A549 (cell line): ENCODE results near the gene LSM10. TPM values are rescaled to one million over a fixed set of nuclear protein-coding genes. Genes with fewer than 3 reads are reported as not detected.
A peak's percentile ranks its signal among the peaks of the same experiment; 100 is the strongest.

ENCODE experiments used
- ATAC-seq, 2 experiments: fragments of 200-7000 bp in 1 of 2; fragments of >200 bp in 1 of 2; cut with Nextera tagmentation in 1 of 2; cut with Tn5 transposase in 1 of 2; 3 replicates each; pipeline versions ENCODE4 v1.8.0 to v1.9.1; 2018 to 2020; ENCODE audit warnings: mild to moderate bottlenecking in 1 of 2, moderate library complexity in 1 of 2
- CTCF ChIA-PET: fragments of 300-600 bp; sonication (Branson Sonifier 250); formaldehyde crosslinking; extraction: SDS; loops from one replicate; lab custom pipeline; 2021; ENCODE audit warnings: antibody characterized with exemption, inconsistent platforms; lab: Yijun Ruan, JAX
- POLR2A ChIA-PET: fragments of 350-600 bp; formaldehyde crosslinking; extraction: SDS; loops from one replicate; lab custom pipeline; 2021; ENCODE audit warnings: antibody characterized with exemption, inconsistent platforms; lab: Yijun Ruan, JAX
- DNase-seq, 2 experiments: peaks; one replicate each; pipeline versions ENCODE4 v3.0.0 to v3.0.0-alpha.2; 2011 to 2016; ENCODE audit warnings: low read depth in 1 of 2, low spot score in 1 of 2
- FAIRE-seq: peaks from 2 replicates; lab custom pipeline; 2011; peaks lifted over from hg19 to GRCh38; lab: Jason Lieb, UNC
- H3K27ac ChIP-seq, 2 experiments: fragments of >200 bp; sonication (Bioruptor Twin); formaldehyde crosslinking; 3 replicates each; pipeline ENCODE4 v1.5.1; 2016 to 2017
- H3K4me1 ChIP-seq: fragments of >200 bp; sonication (Bioruptor Twin); formaldehyde crosslinking; 3 replicates; pipeline ENCODE4 v1.6.1; 2016
- H3K4me2 ChIP-seq: fragments of >200 bp; sonication (Bioruptor Twin); formaldehyde crosslinking; 3 replicates; pipeline ENCODE4 v1.6.1; 2016
- H3K4me3 ChIP-seq: fragments of >200 bp; sonication (Bioruptor Twin); formaldehyde crosslinking; 3 replicates; pipeline ENCODE4 v1.5.1; 2016
- H3K9me3 ChIP-seq: fragments of >200 bp; sonication (Bioruptor Twin); formaldehyde crosslinking; 3 replicates; pipeline ENCODE4 v1.6.1; 2016
- ATOH8 ChIP-seq: fragments of 250-450 bp; sonication (Bioruptor Pico); IDR thresholded peaks from 2 replicates; pipeline ENCODE4 v1.5.0; 2020; ENCODE audit warnings: low read depth, mild to moderate bottlenecking, moderate library complexity
- BCL3 ChIP-seq: fragments of >200 bp; sonication (Bioruptor Twin); formaldehyde crosslinking; IDR thresholded peaks from 3 replicates; pipeline ENCODE4 v1.6.1; 2016
- BHLHE40 ChIP-seq: IDR thresholded peaks from 2 replicates; pipeline ENCODE4 v1.6.1; 2012; ENCODE audit warnings: low read depth, low read length, inconsistent platforms
- CHD4 ChIP-seq: fragments of 200-600 bp; sonication (generic); IDR thresholded peaks from 2 replicates; pipeline ENCODE4 v1.6.1; 2016; ENCODE audit warnings: antibody characterized with exemption, mild to moderate bottlenecking, borderline replicate concordance
- EHMT2 ChIP-seq: fragments of 200-600 bp; sonication (generic); IDR thresholded peaks from 2 replicates; pipeline ENCODE4 v1.6.1; 2016; ENCODE audit warnings: antibody characterized with exemption, low read depth, mild to moderate bottlenecking, moderate library complexity
- EP300 ChIP-seq, 2 experiments: fragments of >200 bp; sonication (Bioruptor Twin); formaldehyde crosslinking; IDR thresholded peaks; 2 replicates in 1 of 2; 3 replicates in 1 of 2; pipeline ENCODE4 v1.6.1; 2016 to 2017
- HES2 ChIP-seq: fragments of >200 bp; sonication (Bioruptor Twin); formaldehyde crosslinking; IDR thresholded peaks from 2 replicates; pipeline ENCODE4 v1.6.1; 2016
- HEYL ChIP-seq: fragments of 250-450 bp; sonication (Bioruptor Pico); IDR thresholded peaks from 2 replicates; pipeline ENCODE4 v1.8.0; 2021; ENCODE audit warnings: mild to moderate bottlenecking, moderate library complexity
- MAZ ChIP-seq: fragments of 150-350 bp; IDR thresholded peaks from 2 replicates; pipeline ENCODE4 v1.6.1; 2014; ENCODE audit warnings: antibody characterized with exemption, low read depth, low read length, borderline replicate concordance
- MYC ChIP-seq: IDR thresholded peaks from 2 replicates; pipeline ENCODE4 v1.6.1; 2012; ENCODE audit warnings: mild to moderate bottlenecking, inconsistent platforms, low read length, improper control_type of control experiment, borderline replicate concordance
- NFE2L2 ChIP-seq: fragments of 150-350 bp; conservative IDR thresholded peaks from 2 replicates; pipeline ENCODE4 v1.6.1; 2014; ENCODE audit warnings: low read length
- NPAS2 ChIP-seq: fragments of 250-450 bp; sonication (Bioruptor Pico); IDR thresholded peaks from 2 replicates; pipeline ENCODE4 v1.8.0; 2022; ENCODE audit warnings: mild to moderate bottlenecking, moderate library complexity, borderline replicate concordance
- NR3C1 ChIP-seq: fragments of >200 bp; sonication (Bioruptor Twin); formaldehyde crosslinking; IDR thresholded peaks from 3 replicates; pipeline ENCODE4 v1.6.1; 2017
- PBX3 ChIP-seq: IDR thresholded peaks from 2 replicates; pipeline ENCODE4 v1.6.1; 2012
- PHF8 ChIP-seq: fragments of 200-600 bp; sonication (generic); IDR thresholded peaks from 2 replicates; pipeline ENCODE4 v1.6.1; 2016; ENCODE audit warnings: low read depth, mild to moderate bottlenecking, antibody characterized with exemption, moderate library complexity, borderline replicate concordance
- POLR2A ChIP-seq: IDR thresholded peaks from 2 replicates; pipeline ENCODE4 v1.6.1; 2012; ENCODE audit warnings: mild to moderate bottlenecking, low read length
- RARB ChIP-seq: fragments of 250-450 bp; sonication (Bioruptor Pico); IDR thresholded peaks from 2 replicates; pipeline ENCODE4 v1.8.0; 2021; ENCODE audit warnings: mild to moderate bottlenecking, moderate library complexity
- SREBF2 ChIP-seq: fragments of 450-650 bp; IDR thresholded peaks from 2 replicates; pipeline ENCODE4 v1.6.1; 2014; ENCODE audit warnings: mild to moderate bottlenecking, moderate library complexity
- WGBS: methylation state at CpG from one replicate; pipeline ENCODE4 v1.1.6; 2017; ENCODE audit errors: missing lambda C conversion rate; 5-methylcytosine and 5-hydroxymethylcytosine counted together
- polyA plus RNA-seq, 4 experiments: library from polyadenylated mRNA; depleted of rRNA in 3 of 4; stranded (reverse); fragments of >200 nt; fragmentation: RNase III in 1 of 4; extraction: RNeasy Plus Mini Kit Qiagen cat#74134 plus additional on column Dnase treatment in 1 of 4; gene quantifications; 2 replicates in 3 of 4; 3 replicates in 1 of 4; pipeline ENCODE4 v1.2.3, GENCODE V29; 2011 to 2017

The LSM10 gene
- polyA plus RNA-seq, 2 of the 4 experiments (the other 2 are of a cell fraction): 40.7 to 44.3 TPM

GRCh38 chr1:36401602-36402503 lies 4.1 kb upstream of the LSM10 start (continued):
- TF ChIP-seq PHF8 (no peak), SREBF2 (no peak)

- FAIRE-seq: no peak
- POLR2A ChIA-PET: interaction anchor here (0.5 to 1.6 kb wide), 2 partner anchors 14 to 579 kb away, joined by 3 to 6 read pairs; no protein-coding TSS in a partner anchor
- Histone ChIP-seq H3K4me2 (no peak overlapping the region), H3K4me3 (no peak overlapping the region), H3K27ac (peak overlapping the region in 1 of 2 experiments; percentile 16; a peak in 1 of 6 replicates), H3K9me3 (no peaks in the 10 kb centered on the region), H3K4me1 (peaks cover 9% of the 10 kb centered on the region; the same call in 1 of the 3 replicates)
- 84% methylated on average over 10 of the region's 22 CpGs for WGBS
- TF ChIP-seq RARB (CRISPR knock-in tag) (no peak), HEYL (CRISPR knock-in tag) (no peak), POLR2A (no peak), BHLHE40 (no peak)
- ATAC-seq: peak in 1 of 2 experiments; percentile 24; a peak in 3 of 6 replicates
- CTCF ChIA-PET: interaction anchor here (0.6 to 1.6 kb wide), 3 partner anchors 19 to 91 kb away, joined by 3 to 4 read pairs (median 3); no protein-coding TSS in a partner anchor
- peak in 1 of 2 experiments; percentile 50 for DNase-seq
Observed at GRCh38 chr1:36400825-36401601, 3.3 kb upstream of the LSM10 start.

- Histone ChIP-seq H3K27ac (peak overlapping the region in 1 of 2 experiments; percentile 16; a peak in 1 of 6 replicates), H3K4me1 (peaks cover 9% of the 10 kb centered on the region; the same call in 1 of the 3 replicates), H3K4me2 (no peak overlapping the region), H3K4me3 (no peak overlapping the region), H3K9me3 (no peaks in the 10 kb centered on the region)
- POLR2A ChIA-PET: interaction anchor here (0.5 to 1.6 kb wide), 2 partner anchors 14 to 579 kb away, joined by 3 to 6 read pairs; no protein-coding TSS in a partner anchor
- CTCF ChIA-PET: interaction anchor here (0.6 to 1.6 kb wide), 2 partner anchors 20 to 90 kb away, joined by 3 to 4 read pairs; no protein-coding TSS in a partner anchor
- FAIRE-seq: no peak
- no peak for TF ChIP-seq NPAS2
- no peak for TF ChIP-seq EP300 (IDR thresholded peaks at IDR 0.05)
- TF ChIP-seq BCL3: no peak
- no peak for TF ChIP-seq NFE2L2
- TF ChIP-seq NR3C1: no peak
- TF ChIP-seq ATOH8 (CRISPR knock-in tag): no peak
- no peak for TF ChIP-seq EHMT2
- no peak for TF ChIP-seq CHD4
- no peak for TF ChIP-seq MYC
- no peak for TF ChIP-seq MAZ
- TF ChIP-seq PBX3: no peak
- TF ChIP-seq HES2: no peak
- ATAC-seq: no peak
- 91% methylated on average over 10 of the region's 10 CpGs for WGBS
- no peak for DNase-seq
Observed at GRCh38 chr1:36400514-36400824, 2.8 kb upstream of the LSM10 start.
